AML-193 (cell line): ENCODE data around the gene CDK8.
"Not testable (repeated sequence)": the region's sequence is repeated elsewhere in the genome, so short reads cannot be mapped to it uniquely, and the experiment has no call there.

Source experiments
- DNase-seq, 2 experiments: peaks; one replicate each; lab custom pipeline; 2025; lab: John Stamatoyannopoulos, UW

CDK8 gene

DNA sequence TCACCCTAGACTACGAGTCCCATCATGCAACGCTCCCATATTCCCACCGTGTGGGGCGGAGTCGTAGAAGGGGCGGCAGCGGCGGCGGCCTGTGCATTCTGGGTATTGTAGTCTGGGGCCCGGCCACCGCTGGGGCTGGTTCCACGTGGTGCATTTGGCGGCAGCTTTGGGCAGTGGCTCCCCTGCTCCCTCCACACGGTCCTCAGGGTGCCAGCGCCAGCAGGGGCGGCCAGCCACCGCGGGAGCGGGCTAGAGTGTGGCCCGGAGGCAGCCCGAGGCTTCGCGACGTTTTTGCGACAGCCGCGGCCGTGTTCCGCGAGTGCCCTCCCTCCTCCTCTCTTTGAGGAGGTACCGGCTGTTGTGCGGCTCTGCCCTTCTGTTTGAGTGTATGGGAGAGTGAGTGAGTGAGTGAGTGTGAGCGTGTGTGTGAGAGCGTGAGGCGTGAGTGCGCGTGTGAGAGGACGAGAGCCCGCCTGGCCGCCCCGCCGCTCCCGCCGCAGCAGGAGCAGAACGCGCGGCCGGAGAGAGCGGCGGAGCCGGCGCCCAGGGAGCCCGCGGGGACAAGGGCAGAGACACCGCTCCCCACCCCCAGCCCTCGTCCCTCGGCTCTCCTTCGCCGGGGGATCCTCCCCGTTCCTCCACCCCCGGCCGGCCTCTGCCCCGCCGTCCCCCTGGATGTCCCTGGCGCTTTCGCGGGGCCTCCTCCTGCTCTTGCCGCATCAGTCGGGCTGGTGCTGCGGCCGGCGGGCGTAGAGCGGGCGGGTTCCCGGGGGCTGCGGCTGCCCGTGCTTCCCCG is at the start of gene CDK8:
TSS of gene CDK8 (plus strand) at position 343 of the 796 bp plus-strand sequence. CDS start 513 bp downstream, outside the sequence.
- peak; percentile 94 to 97 for DNase-seq

DNA sequence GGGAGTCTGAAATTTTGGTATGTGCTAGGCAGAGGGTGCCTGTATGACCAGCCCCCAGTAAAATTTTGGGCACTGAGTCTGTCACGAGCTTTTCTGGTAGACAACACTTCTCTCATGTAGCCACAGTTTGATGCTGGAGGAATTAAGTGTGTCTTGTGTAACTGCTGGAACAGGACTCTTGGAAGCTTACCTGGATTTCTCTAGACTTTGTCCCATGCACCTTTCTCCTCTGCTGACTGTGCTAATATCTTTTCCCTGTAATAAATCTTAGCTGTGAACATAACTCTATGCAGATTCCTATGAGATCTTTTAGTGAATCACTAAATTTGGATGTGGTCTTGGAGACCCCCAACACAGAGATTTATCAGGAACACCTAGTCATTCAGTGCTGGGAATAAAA is 45.6 kb upstream of the CDK8 start:
- no peak for DNase-seq

DNA sequence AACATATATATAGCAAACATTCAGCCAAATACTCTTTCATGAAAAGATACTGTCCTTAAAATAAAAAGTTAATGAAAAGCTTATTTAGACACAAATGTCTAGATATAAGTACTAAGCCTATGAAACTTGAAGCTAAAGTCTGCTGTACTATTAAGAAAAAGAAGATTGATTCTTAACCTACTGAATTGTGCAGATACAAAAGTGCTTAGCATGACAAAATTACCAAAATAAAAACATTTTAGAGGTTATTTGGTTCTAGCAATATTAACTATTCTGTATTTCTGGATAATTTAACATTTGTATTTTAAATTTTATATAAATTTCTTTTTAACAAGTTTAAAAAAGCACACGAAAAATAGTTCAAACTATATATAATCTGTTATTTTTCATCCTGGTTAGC is 40.6 kb upstream of the CDK8 start:
- DNase-seq: no peak

DNA sequence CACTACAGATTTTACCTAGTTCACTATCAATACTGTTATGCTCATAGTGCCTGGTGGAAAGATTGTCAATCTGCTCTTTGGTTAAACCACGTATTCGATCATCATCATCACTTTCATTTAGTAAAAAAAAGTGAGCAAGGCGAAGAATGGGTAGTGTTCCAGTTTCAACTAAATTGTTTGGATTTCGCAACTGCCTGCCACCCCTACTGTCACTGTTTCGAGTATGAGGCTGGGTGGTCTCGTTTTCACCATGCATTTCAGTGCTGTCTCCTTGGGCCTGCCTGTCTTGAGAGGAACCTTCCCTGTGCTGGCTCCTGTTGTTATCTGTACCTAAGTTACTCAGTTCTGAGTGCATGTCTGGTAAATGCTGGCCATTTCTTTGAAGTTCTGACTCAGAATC is 39.9 kb upstream of the CDK8 start:
- DNase-seq: no peak

DNA sequence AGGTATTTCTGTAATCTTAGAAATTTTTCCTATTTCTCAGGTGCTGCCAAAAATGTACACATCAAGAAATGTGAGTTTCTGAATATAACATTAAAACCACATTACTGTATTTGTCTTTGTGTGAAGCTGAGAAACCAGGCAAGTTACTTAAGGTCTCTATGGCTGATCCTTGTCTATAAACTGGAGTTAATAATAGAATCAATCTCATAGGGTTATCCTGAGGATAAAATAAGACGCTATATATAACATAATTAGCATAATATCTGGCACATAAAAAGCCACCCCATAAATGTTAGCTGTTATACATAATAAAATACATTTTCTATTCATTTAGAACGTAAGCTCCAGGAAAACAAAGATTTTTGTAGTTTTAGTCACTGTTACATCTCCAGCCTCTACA is 37.9 kb upstream of the CDK8 start:
- DNase-seq: no peak

DNA sequence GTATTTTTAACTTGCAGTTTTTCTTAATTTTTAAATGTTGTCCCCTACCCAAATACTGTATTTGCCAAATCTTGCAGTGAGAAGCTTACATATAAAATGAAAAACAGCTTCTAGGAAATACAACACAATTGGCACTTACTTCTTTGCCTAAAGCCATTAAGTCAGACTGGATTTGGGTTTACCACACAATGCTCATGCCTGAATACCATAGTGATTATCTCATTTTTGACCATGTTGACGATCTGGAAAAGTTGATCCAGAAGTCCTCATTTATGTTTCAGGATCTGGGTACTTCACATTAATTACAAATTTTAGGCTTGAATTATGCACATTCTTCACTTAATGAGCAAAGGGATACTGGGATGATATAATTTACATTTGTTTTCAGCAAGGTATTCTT is 34.2 kb upstream of the CDK8 start:
- no peak for DNase-seq

DNA sequence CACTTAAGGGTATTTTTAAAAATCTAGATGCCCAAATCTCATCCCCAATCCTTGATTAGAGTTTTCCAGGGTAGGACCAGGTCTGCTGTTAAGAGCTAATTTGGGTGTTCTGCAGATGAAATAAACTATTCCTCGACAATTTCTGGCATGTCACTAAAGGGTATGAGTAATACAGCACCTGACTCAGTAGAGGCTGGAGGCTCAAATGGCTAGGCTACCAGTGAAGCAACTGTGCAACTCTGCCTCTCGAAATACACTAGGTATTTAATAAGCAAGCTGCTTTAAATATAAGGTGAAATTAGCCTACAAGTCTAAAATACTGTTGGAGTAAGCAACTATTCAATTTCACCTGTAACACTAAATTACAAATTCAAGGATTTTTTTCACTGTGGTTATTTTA is 33.4 kb upstream of the CDK8 start:
- peak; percentile 4 to 13 for DNase-seq

DNA sequence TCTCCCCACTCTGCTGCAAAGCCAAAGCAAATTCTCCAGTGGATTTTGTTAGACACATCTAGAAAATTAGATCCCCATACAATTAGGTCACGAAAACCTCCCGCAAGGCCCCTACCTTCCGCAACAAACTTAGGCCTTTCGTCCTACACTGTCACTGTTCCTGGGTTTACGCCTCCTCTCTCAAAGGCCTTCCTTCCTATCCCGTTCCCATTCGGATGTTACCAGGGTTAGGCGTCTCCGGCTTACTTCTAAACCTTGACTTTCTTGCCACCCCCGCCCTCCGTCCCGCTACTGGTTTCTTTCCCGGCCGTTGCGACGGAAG is 32.6 kb upstream of the CDK8 start:
- DNase-seq: peak; percentile 73 to 81

DNA sequence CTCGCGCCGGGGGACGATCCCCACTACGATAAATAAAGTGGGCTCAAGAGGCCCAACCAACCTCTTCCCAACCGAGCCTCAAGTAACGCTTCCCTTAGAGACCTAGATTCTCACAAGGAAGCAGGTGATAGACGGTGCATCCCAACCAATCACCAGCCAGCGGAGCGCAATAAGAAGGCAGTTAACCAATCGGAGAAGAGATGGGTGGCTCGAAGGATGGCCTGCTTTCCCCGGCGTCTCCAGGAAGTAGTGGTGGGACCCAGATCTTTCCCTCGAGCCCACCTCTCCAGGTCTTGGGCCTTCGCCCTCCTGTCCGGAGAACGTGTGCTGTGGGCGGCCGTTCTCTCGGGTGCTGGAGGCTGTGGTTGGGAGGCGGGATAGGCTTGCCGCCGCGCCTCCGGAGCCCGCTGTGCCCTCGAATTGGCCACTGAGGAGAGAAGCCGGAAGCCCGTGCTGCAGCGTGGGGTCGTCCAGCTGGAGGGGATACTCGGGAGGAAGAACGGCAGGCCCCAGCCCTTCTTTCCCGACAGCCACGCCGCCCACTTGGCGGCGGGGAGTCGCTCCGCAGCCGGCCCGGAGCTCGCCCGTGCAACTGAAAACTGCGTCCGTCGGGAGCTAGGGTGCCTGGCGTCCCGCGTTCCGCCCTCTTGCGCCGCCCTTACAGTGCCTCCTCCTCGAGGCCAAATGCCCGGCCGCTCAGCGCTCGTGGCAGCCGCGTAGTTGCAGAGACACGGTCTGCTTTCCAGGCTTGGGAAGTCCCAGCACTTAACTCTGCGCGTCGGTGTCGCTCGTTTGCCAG is 32.0 kb upstream of the CDK8 start, which contains the start of gene RNF6:
TSS of gene RNF6 (minus strand) at position 594 of the 799 bp plus-strand sequence. CDS start 2,665 bp downstream, outside the sequence.
- DNase-seq: peak; percentile 99

DNA sequence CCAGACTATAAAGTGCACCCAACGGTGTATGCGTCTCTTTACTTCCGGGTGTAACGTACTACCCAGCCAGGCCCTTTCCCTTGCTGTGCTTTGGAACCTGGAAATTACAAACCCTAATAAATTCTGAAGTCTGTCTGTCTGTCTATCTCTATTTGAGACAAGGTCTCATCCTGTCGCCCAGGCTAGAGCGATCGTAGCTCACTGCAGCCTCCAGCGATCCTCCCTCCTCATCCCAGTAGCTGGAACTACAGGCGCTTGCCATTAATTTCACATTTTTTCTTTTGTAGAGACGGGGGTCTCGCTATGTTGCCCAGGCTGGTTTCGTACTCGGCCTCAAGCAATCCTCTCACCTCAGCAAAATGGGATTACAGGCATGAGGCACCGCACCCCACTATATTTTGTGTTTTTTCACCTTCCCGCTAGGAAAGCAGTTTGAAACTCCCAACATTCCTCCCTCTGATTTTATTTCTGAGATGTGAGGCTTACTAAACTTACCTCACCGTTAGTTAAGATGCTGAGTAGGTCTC is 31.3 kb upstream of the CDK8 start:
- DNase-seq: peak in 1 of 2 experiments; percentile 77

DNA sequence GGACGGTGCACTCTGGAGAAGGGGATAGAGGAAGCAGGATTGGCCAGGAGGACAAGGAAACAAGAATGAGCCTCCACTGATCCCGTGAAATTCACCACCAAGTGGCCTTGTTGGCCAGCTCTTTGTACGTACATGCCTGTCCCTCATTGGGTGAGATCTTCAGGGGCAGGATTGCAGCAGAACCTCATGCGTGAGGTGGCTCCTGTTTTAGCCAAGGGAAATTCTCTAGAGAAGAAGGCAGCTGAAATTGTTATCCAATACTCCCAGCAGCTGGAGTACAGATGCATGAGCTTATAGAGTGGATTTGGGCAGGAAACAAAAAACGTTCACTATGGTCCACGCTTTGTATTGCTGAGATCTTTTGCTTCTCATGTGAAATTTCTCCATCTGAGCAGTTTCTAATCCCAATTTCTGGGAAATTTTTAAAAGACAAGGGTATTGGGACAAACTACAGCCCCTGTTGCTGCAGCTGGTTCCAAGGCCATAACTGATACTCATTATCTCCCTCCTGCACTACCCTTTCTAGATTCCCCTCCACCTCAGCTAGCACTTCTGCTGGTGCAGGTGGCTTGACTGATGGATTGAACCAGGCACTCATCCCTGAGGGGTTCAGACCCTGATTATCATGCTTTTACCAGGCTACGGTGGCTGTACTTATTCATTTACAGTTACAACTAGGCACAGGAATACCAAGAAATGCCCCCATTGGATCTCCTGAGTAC is 27.9 kb upstream of the CDK8 start:
- no peak for DNase-seq

DNA sequence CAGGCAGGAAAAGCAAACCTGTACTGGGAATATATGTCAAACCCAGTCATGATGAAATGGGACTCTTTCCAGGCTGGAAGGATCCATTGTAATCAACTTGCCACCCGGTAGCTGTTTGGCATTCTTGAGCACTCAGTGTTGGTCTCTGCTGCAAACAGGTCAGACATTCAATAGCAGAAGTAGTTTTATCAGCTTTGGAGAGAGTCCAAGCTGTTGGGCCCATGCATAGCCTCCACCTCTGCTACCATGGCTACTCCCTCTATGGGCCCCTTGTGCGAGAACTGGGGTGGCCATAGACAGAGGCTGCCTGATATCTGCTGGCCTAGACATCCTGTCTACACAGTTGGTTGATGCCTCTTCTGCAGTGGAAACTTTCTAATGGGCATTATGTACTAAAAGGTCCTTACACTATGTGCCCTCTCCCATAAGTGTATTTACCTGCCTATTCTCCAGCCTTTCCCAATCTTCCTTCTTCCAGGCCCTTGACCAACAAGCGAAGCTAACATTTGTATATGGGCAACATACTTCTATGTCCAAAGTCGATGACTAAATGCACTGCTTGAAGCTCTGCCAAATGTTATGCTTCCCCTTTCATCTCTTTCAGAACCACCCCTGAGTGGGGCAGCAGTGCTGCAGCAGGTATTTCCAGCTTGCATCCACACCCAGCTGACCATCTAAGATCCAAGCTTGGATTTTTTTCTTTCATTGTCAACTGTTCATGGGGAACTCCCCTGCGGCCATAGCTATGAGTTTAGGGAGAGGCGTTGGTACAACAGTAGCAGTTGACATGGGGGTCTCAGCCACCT is 26.6 kb upstream of the CDK8 start:
- no peak for DNase-seq

DNA sequence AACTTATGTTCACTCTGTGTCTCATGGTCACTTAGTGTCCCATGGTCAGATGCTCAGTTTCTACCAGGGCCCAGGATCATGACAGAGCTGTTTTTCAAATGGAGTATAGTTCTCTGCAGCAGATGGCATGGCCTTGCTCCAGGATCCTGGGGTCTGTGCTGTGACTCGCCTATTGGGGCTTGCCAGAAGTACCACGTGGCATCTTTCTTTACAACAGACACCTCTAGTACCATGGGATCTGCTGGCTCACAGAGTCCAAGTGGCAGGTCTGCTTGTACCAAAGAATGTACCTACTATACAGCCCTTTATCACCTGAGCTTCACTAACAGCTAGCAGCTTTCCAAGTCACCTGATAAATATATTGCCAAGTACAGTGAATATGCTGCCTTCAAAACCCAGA is 25.8 kb upstream of the CDK8 start:
- no peak for DNase-seq

DNA sequence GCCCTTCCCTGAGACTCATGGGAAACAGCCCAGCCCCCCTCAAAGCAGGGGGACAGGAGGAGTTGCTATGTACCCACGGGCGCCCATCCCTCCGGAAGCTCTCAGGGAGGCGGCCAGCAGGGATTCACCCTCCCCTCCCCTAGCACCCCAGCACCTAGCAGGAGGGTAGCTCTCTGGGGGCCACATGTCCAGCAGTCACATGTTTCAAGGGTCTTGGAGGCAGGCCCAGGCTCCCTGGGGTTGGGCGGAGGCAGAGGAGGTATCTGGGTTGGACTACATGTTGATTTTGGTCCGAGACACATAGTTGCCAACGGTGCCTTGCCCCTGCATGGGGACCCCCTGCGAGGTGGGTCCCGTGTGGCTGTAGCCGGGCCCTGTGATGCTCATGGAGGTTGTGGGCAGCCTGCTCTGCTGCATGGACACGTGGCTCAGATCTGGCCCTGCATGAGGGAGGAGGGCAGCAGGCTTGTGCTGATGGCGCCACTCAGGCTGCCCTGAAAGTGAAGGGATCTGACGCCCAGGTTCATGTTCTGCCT is 24.8 kb upstream of the CDK8 start:
- DNase-seq: no peak

DNA sequence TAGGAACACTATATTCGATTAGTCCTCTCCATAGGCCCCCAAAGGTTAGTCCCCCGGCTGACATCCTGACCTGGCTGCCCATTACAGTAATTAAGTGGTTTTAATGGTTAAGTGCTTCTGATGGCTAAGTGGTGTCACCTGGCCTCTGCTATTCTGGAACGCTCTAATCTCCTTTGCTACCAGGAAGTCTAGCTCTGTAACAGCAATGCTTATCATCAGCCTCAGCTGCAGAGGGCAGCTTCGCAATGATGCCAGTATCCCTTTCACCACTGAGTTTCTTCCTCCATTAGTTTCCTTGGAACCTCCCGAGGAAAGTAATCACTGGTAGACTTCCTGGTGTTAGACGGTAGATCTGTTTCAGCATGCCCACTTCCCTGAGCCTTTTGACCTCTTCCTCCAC is 23.2 kb upstream of the CDK8 start:
- DNase-seq: no peak

DNA sequence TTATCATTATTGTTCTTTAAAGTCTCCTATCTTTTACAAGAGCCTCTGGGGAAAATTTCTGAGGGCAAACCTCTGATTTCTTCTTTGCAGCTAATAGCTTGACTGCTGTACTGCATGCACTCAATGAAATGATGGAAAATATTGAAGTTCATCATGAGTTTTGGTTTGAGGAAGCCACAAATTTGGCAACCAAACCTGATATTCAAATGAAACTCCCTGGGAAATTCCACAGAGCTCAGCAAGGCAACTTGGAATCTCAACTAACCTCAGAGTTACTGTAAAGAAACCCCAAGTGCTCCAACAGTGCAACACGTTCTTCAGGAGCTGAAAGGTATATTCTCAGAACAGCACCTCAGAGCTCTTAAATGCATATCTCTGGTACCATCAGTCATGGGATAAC is 17.6 kb upstream of the CDK8 start:
- DNase-seq: no peak

DNA sequence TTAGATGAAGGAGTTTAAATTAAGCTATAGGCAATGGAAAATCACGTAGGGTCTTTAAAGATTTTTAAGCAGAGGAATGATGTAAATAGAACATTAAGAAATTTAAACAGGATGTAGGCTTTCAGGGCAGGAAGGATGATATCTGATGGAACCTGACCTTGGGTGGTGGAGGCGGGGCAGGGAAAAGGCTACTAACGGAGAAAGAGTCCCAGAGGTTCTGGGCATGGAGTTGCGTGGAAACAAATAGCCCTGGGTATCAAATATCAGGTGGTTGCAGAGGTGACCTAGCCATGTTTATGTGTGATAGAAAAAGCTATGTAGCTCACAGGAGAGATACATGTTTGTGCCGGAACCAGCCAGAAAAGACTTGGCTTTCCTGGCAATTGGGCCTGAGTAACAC is 7.8 kb upstream of the CDK8 start:
- no peak for DNase-seq

DNA sequence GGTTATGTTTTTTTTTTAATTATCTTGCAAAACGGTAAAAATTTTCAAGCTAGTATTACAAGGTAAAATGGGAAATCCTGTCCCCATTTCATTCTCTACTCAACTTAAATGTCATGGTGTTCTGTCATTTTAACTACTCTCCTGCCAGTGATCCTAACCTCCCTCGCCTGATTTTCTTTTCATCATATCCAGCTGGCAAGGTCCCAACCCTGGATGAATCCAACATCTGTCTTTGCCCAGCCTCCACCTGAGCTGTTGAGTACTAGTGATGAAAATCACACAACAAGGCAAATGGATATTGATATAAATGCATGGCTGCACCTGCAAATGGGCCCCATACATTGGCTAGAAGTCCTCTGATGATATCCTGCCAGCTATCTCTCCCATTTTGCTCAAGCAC is 6.9 kb upstream of the CDK8 start:
- no peak for DNase-seq

DNA sequence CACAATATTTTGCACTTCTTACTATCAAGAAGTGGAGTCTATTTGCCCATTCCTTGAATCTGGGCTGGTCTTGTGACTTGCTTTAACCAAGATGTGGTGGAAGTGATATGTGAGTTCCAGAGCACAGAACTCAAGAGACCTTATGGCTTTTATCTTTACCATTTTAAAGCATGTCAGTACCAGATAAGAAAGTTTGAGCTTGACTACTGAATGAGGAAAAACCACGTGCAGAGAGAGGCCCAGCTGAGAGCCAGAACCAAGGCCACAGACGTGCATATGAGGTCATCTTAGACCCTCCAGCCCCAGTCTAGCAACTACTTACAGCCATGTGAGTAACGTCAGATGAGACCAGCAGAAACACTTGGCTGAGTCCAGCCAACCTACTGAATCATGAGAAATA is 6.3 kb upstream of the CDK8 start:
- DNase-seq: no peak

DNA sequence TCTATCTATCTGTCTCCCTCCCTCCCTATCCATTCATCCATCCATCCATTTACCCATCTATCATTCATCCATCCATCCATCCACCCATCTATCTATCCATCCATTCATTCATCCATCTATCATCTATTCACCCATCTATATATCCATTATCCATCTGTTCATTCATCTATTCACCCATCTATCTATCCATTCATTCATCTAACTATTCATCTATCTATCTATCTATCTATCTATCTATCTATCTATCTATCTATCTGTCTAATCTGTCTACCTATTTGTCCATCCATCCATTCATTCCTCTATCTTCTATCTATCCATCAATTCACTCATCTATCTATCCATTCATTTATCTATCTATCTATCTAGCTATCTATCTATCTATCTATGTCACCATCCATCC is 4.4 kb upstream of the CDK8 start:
- no peak for DNase-seq

DNA sequence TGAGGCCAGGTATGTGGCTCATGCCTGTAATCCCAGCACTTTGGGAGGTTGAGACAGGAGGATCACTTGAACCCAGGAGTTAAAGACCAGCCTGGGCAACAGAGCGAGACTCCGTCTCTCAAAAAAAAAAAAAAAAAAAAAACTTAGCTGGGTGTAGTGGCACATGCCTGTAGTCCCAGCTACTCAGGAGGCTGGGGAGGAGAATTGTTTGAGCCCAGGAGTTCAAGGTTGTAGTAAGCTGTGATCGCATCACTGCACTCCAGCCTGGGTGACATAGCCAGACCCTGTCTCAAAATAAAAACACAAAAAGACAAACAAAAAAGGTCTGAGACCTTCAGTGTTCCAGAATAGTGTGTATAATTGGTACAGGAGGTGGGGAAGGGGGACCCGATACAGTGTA is 1.9 kb upstream of the CDK8 start:
- not testable (repeated sequence) for DNase-seq
